HL-60 (cell line): ENCODE results near the gene SLC38A11.

ENCODE experiments used
- DNase-seq, 2 experiments: peaks; one replicate each; pipeline ENCODE4 v3.0.0-alpha.2; 2010 to 2020; ENCODE audit warnings: low read depth in 1 of 2, low spot score in 1 of 2
- H3K27ac ChIP-seq: fragments of 250-450 bp; sonication (Bioruptor Pico); replicated peaks from 2 replicates; pipeline ENCODE4 v1.5.1; 2020; ENCODE audit warnings: mild to moderate bottlenecking, moderate library complexity
- H3K27me3 ChIP-seq: fragments of 250-450 bp; sonication (Bioruptor Pico); 2 replicates; pipeline ENCODE4 v1.5.1; 2021; ENCODE audit warnings: mild to moderate bottlenecking, moderate library complexity; ENCODE audit not compliant: insufficient read depth, poor library complexity, severe bottlenecking
- H3K4me3 ChIP-seq: replicated peaks from 2 replicates; pipeline ENCODE4 v1.5.1; 2011; ENCODE audit warnings: mild to moderate bottlenecking, control low read depth, low read length; ENCODE audit not compliant: insufficient read depth
- GABPA ChIP-seq: IDR thresholded peaks from 2 replicates; pipeline ENCODE4 v1.6.1; 2012; ENCODE audit warnings: low read depth
- POLR2AphosphoS5 ChIP-seq: IDR thresholded peaks from 2 replicates; pipeline ENCODE4 v1.6.1; 2012; ENCODE audit warnings: low read depth
- SPI1 ChIP-seq: IDR thresholded peaks from 2 replicates; pipeline ENCODE4 v1.6.1; 2012; ENCODE audit warnings: low read depth, mild to moderate bottlenecking, borderline replicate concordance
- TF ChIP-seq, protein P1 (sequence below): IDR thresholded peaks from 2 replicates; pipeline ENCODE4 v1.6.1; 2012; ENCODE audit warnings: low read depth; ENCODE audit not compliant: insufficient replicate concordance
- TF ChIP-seq, protein P2 (sequence below): IDR thresholded peaks from one replicate; pipeline ENCODE4 v1.5.1; 2011; ENCODE audit warnings: low read length, control low read depth, inconsistent platforms; ENCODE audit not compliant: insufficient read depth

The SLC38A11 gene

DNA sequence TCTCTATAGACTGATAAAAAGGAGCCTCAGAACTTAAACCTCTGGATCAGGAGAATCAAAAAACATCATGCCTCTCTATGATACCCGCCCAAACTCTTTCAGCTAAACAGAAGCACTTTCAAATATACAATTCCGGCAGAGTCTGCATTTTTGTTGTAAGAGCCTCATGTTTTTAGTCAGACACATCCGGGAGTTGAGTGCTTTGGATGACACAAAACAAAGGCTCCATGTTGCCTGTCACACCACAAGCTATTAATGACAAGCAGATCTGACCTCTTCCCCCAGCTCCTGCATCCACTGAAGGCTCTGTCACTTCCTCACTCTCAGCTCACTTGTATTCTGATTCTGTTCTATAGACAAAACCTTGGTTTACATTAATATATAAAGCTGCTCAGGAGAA is 33.2 kb downstream of the SLC38A11 start:
- Histone ChIP-seq H3K4me3 (no peak overlapping the region), H3K27ac (no peak overlapping the region), H3K27me3 (no peaks in the 10 kb centered on the region)
- DNase-seq: no peak
- TF ChIP-seq, protein P1, sequence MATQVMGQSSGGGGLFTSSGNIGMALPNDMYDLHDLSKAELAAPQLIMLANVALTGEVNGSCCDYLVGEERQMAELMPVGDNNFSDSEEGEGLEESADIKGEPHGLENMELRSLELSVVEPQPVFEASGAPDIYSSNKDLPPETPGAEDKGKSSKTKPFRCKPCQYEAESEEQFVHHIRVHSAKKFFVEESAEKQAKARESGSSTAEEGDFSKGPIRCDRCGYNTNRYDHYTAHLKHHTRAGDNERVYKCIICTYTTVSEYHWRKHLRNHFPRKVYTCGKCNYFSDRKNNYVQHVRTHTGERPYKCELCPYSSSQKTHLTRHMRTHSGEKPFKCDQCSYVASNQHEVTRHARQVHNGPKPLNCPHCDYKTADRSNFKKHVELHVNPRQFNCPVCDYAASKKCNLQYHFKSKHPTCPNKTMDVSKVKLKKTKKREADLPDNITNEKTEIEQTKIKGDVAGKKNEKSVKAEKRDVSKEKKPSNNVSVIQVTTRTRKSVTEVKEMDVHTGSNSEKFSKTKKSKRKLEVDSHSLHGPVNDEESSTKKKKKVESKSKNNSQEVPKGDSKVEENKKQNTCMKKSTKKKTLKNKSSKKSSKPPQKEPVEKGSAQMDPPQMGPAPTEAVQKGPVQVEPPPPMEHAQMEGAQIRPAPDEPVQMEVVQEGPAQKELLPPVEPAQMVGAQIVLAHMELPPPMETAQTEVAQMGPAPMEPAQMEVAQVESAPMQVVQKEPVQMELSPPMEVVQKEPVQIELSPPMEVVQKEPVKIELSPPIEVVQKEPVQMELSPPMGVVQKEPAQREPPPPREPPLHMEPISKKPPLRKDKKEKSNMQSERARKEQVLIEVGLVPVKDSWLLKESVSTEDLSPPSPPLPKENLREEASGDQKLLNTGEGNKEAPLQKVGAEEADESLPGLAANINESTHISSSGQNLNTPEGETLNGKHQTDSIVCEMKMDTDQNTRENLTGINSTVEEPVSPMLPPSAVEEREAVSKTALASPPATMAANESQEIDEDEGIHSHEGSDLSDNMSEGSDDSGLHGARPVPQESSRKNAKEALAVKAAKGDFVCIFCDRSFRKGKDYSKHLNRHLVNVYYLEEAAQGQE: no peak
- TF ChIP-seq POLR2AphosphoS5: no peak
- TF ChIP-seq GABPA: no peak
- TF ChIP-seq, protein P2, sequence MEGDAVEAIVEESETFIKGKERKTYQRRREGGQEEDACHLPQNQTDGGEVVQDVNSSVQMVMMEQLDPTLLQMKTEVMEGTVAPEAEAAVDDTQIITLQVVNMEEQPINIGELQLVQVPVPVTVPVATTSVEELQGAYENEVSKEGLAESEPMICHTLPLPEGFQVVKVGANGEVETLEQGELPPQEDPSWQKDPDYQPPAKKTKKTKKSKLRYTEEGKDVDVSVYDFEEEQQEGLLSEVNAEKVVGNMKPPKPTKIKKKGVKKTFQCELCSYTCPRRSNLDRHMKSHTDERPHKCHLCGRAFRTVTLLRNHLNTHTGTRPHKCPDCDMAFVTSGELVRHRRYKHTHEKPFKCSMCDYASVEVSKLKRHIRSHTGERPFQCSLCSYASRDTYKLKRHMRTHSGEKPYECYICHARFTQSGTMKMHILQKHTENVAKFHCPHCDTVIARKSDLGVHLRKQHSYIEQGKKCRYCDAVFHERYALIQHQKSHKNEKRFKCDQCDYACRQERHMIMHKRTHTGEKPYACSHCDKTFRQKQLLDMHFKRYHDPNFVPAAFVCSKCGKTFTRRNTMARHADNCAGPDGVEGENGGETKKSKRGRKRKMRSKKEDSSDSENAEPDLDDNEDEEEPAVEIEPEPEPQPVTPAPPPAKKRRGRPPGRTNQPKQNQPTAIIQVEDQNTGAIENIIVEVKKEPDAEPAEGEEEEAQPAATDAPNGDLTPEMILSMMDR: no peak
- no peak for TF ChIP-seq SPI1

DNA sequence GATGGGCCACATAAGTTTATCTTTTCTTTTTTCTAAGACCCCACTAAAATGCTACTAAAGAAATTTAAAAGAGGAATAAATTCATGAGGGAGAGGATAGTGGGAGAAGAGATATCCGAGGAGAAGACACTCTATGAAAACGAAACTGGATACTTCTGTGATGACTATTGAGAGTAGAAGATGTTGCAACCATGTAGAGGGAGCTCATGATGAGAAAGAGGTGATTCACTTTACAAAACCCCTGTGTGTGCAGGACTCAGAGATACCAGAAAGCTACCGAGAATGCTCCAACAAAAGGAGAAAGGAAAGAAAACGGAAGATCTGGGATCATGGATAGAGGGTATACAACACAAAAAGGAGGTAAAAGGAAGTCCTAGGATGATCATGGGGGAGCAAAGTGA is 34.9 kb downstream of the SLC38A11 start:
- Histone ChIP-seq H3K27ac (no peak overlapping the region), H3K4me3 (no peak overlapping the region), H3K27me3 (no peaks in the 10 kb centered on the region)
- no peak for DNase-seq
- TF ChIP-seq GABPA: no peak
- TF ChIP-seq POLR2AphosphoS5: no peak
- TF ChIP-seq SPI1: no peak
- TF ChIP-seq, protein P2: no peak
- TF ChIP-seq, protein P1: no peak

DNA sequence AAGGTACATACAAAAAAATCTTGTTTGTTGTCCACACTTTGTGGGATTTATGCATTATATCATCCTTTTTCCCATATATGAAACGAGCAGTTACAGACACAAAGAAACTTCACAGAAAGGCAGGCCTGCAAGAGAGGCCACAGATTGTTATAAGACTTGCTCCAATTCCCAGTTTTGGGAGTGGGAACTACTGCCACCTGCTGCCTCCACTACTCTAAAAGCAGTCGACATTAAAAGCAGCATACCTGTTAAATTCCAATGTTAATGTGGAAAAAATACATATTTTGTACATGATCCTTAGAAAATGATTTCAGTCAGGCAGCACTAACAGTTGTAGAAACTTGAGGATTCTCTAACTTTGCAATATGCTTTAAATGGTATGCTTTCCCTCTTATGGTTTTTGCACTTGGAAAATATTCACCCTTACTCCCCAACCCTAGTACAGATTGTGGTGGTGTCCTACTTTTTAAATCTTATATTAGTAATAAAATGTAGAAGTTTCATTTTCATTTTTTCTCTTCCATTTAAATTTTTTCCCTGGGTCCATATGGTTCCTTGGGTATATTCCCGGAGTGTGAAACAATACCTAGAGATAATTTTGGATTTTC is 37.9 kb downstream of the SLC38A11 start:
- TF ChIP-seq GABPA: no peak
- TF ChIP-seq, protein P1: no peak
- TF ChIP-seq, protein P2: no peak
- no peak for TF ChIP-seq POLR2AphosphoS5
- no peak for TF ChIP-seq SPI1
- no peak overlapping the region for H3K4me3 ChIP-seq
- DNase-seq: no peak
- no peak overlapping the region for H3K27ac ChIP-seq
- H3K27me3 ChIP-seq: no peaks in the 10 kb centered on the region
